HepG2 (cell line): Measurements from ENCODE around the gene LIM2. TPM values are rescaled to one million over a fixed set of nuclear protein-coding genes. Genes with fewer than 3 reads are reported as not detected.

Experiments used
- AGO2 ChIP-seq: fragments of 200-400 bp; formaldehyde crosslinking; optimal IDR thresholded peaks from 2 replicates; pipeline ENCODE3; 2017; ENCODE audit warnings: mild to moderate bottlenecking, low read depth, low read length, moderate library complexity
- ARHGAP35 ChIP-seq: sonication (generic); formaldehyde crosslinking; IDR thresholded peaks from 2 replicates; pipeline ENCODE4 v1.9.0; 2022; ENCODE audit warnings: mild to moderate bottlenecking, inconsistent platforms, moderate library complexity, missing genetic modification reagents, borderline replicate concordance
- ATRX ChIP-seq: sonication (generic); formaldehyde crosslinking; IDR thresholded peaks from 2 replicates; pipeline ENCODE4 v1.4.0; 2020; ENCODE audit warnings: missing genetic modification reagents, borderline replicate concordance
- DNMT1 ChIP-seq: sonication (generic); formaldehyde crosslinking; IDR thresholded peaks from 2 replicates; pipeline ENCODE4 v1.5.1; 2020; ENCODE audit warnings: mild to moderate bottlenecking, missing genetic modification reagents
- ERF ChIP-seq: IDR thresholded peaks from 2 replicates; pipeline ENCODE4 v1.6.1; 2018; ENCODE audit warnings: missing biosample characterization, missing genetic modification reagents
- FOSL2 ChIP-seq: sonication (generic); formaldehyde crosslinking; IDR thresholded peaks from 2 replicates; pipeline ENCODE4 v1.4.0; 2020; ENCODE audit warnings: missing genetic modification reagents
- FOXP1 ChIP-seq, 2 experiments: fragments of 450-650 bp in 1 of 2; IDR thresholded peaks; 2 replicates each; pipeline ENCODE4 v1.6.1; 2017 to 2018; ENCODE audit warnings: antibody characterized with exemption in 1 of 2
- GPN1 ChIP-seq: sonication (generic); formaldehyde crosslinking; IDR thresholded peaks from 2 replicates; pipeline ENCODE4 v1.5.1; 2020; ENCODE audit warnings: missing genetic modification reagents, borderline replicate concordance
- GZF1 ChIP-seq: sonication (generic); formaldehyde crosslinking; IDR thresholded peaks from 2 replicates; pipeline ENCODE4 v1.5.1; 2020; ENCODE audit warnings: mild to moderate bottlenecking, missing genetic modification reagents
- HNRNPL ChIP-seq: fragments of 200-400 bp; formaldehyde crosslinking; IDR thresholded peaks from 2 replicates; pipeline ENCODE4 v1.6.1; 2017; ENCODE audit warnings: mild to moderate bottlenecking, low read depth, low read length
- HNRNPLL ChIP-seq: fragments of 200-400 bp; formaldehyde crosslinking; IDR thresholded peaks from 2 replicates; pipeline ENCODE4 v1.6.1; 2017; ENCODE audit warnings: mild to moderate bottlenecking, low read depth, low read length; ENCODE audit not compliant: poor library complexity, severe bottlenecking
- MIER3 ChIP-seq: IDR thresholded peaks from 2 replicates; pipeline ENCODE4 v1.6.1; 2016; ENCODE audit warnings: missing compliant biosample characterization, borderline replicate concordance
- MTA1 ChIP-seq: sonication (generic); formaldehyde crosslinking; IDR thresholded peaks from 2 replicates; pipeline ENCODE4 v1.4.0; 2020; ENCODE audit warnings: missing genetic modification reagents, mild to moderate bottlenecking, borderline replicate concordance
- NFKB2 ChIP-seq: sonication (generic); formaldehyde crosslinking; IDR thresholded peaks from 2 replicates; pipeline ENCODE4 v1.4.0; 2020; ENCODE audit warnings: missing genetic modification reagents, borderline replicate concordance
- PCBP1 ChIP-seq: fragments of 200-400 bp; formaldehyde crosslinking; IDR thresholded peaks from 2 replicates; pipeline ENCODE4 v1.6.1; 2017; ENCODE audit warnings: mild to moderate bottlenecking, low read depth, low read length, borderline replicate concordance
- POLR2A ChIP-seq, 2 experiments: IDR thresholded peaks; 2 replicates each; pipeline ENCODE4 v1.6.1; 2011; ENCODE audit warnings: low read depth in 2 of 2, low read length in 2 of 2, mild to moderate bottlenecking in 1 of 2, moderate library complexity in 1 of 2; ENCODE audit not compliant: insufficient read depth in 1 of 2
- RAD21 ChIP-seq: fragments of 450-650 bp; formaldehyde crosslinking; IDR thresholded peaks from 2 replicates; pipeline ENCODE4 v1.5.0; 2020; ENCODE audit warnings: mild to moderate bottlenecking
- SNAPC5 ChIP-seq: sonication (generic); formaldehyde crosslinking; IDR thresholded peaks from 2 replicates; pipeline ENCODE4 v1.8.1; 2023; ENCODE audit warnings: mild to moderate bottlenecking, missing genetic modification reagents, borderline replicate concordance
- TEAD3 ChIP-seq: optimal IDR thresholded peaks from 2 replicates; pipeline ENCODE3; 2016; ENCODE audit warnings: borderline replicate concordance
- ZNF180 ChIP-seq: sonication (generic); formaldehyde crosslinking; IDR thresholded peaks from 2 replicates; pipeline ENCODE4 v1.4.0; 2020; ENCODE audit warnings: low read depth, missing genetic modification reagents, borderline replicate concordance
- ZNF20 ChIP-seq: sonication (generic); formaldehyde crosslinking; IDR thresholded peaks from 2 replicates; pipeline ENCODE4 v1.4.0; 2020; ENCODE audit warnings: mild to moderate bottlenecking, moderate library complexity, missing genetic modification reagents
- ZNF326 ChIP-seq: sonication (generic); formaldehyde crosslinking; IDR thresholded peaks from 2 replicates; pipeline ENCODE4 v1.4.0; 2020; ENCODE audit warnings: missing genetic modification reagents, borderline replicate concordance
- ZNF605 ChIP-seq: sonication (generic); formaldehyde crosslinking; IDR thresholded peaks from 2 replicates; pipeline ENCODE4 v1.8.0; 2022; ENCODE audit warnings: mild to moderate bottlenecking, missing genetic modification reagents
- ZNF687 ChIP-seq: sonication (generic); formaldehyde crosslinking; IDR thresholded peaks from 2 replicates; pipeline ENCODE4 v1.5.1; 2020; ENCODE audit warnings: mild to moderate bottlenecking, missing genetic modification reagents, moderate library complexity
- polyA plus RNA-seq, 8 experiments: library from polyadenylated mRNA; depleted of rRNA in 3 of 8; stranded (reverse) in 7 of 8; unstranded in 1 of 8; fragments of >200 nt; fragmentation: Illumina TruSeq in 4 of 8; extraction: Trizol in 4 of 8; gene quantifications; 2 replicates each; pipeline versions ENCODE4 v1.2.1 to v1.2.3, GENCODE V29; 2011 to 2016; ENCODE audit warnings: low read depth in 4 of 8, missing spikeins in 1 of 8, mixed read lengths in 1 of 8; ENCODE audit not compliant: insufficient read depth in 1 of 8
- total RNA-seq, 5 experiments: library from RNA; depleted of rRNA; stranded (reverse); fragments of >200 nt; fragmentation: Illumina TruSeq; extraction: Trizol; gene quantifications; 2 replicates each; pipeline ENCODE4 v1.2.3, GENCODE V29; 2016; ENCODE audit warnings: low read depth in 1 of 5

LIM2 gene
- total and polyA plus RNA-seq, 2 of the 13 experiments (the other 11 are each of a cell fraction or from before 2014, with no cell fraction given), result 1.3 TPM; not detected in 1

GRCh38 chr19:51368366-51369282 lies 19.1 kb downstream of the LIM2 start, which contains the start of gene CLDND2 (continued):
- TF ChIP-seq ATRX (CRISPR knock-in tag) (no peak), GZF1 (CRISPR knock-in tag) (no peak), NFKB2 (CRISPR knock-in tag) (0 out of 2 replicates have a peak, but pooled peaks have one; percentile 16), MIER3 (CRISPR knock-in tag) (no peak), FOXP1 (IDR thresholded peaks at IDR 0.05) (no peak), FOXP1 (CRISPR knock-in tag; IDR thresholded peaks at IDR 0.05) (no peak), SNAPC5 (CRISPR knock-in tag) (no peak), ZNF180 (CRISPR knock-in tag) (no peak), ZNF605 (peak; percentile 10; the same call in 1 of the 2 replicates), ERF (no peak), FOSL2 (CRISPR knock-in tag) (peak; percentile 12; the same call in 1 of the 2 replicates), GPN1 (no peak; the same call in 1 of the 2 replicates), ZNF326 (CRISPR knock-in tag) (no peak), RAD21 (CRISPR knock-in tag) (no peak), PCBP1 (0 out of 2 replicates have a peak, but pooled peaks have one; percentile 21), TEAD3 (peak; percentile 6), MTA1 (CRISPR knock-in tag) (peak; percentile 6; the same call in 1 of the 2 replicates), ZNF20 (CRISPR knock-in tag) (0 out of 2 replicates have a peak, but pooled peaks have one; percentile 29), HNRNPL (0 out of 2 replicates have a peak, but pooled peaks have one; percentile 44), DNMT1 (CRISPR knock-in tag) (peak; percentile 1; the same call in 1 of the 2 replicates), ZNF687 (peak; percentile 59), AGO2 (peak; percentile 21), HNRNPLL (peak; percentile 19), ARHGAP35 (CRISPR knock-in tag) (no peak), POLR2A (IDR thresholded peaks at IDR 0.05; ENCODE audit: insufficient read depth in 1 of 2, low read depth in 2 of 2, low read length in 2 of 2) (peak in 1 of 2 experiments; percentile 32; a peak in 1 of 4 replicates)
